Middle frontal gyrus (tissue), 1 donor: ENCODE results near the gene USP13.

ENCODE experiments used
- DNase-seq: peaks from one replicate; pipeline ENCODE4 v3.0.0-alpha.2; 2015; ENCODE audit warnings: low spot score; ENCODE audit errors: extremely low spot score

Gene USP13

GRCh38 chr3:179694731-179695130 lies 41.9 kb downstream of the USP13 start:
- DNase-seq = no peak

GRCh38 chr3:179695672-179696313 lies 43.0 kb downstream of the USP13 start:
- no peak for DNase-seq

- DNase-seq = no peak
These were observed 45.0 kb downstream of the USP13 start for GRCh38 chr3:179697736-179698332.

GRCh38 chr3:179700716-179701115 lies 47.9 kb downstream of the USP13 start:
- DNase-seq = no peak

GRCh38 chr3:179701176-179701827 lies 48.5 kb downstream of the USP13 start:
- no peak for DNase-seq

- DNase-seq = no peak
These were observed 49.6 kb downstream of the USP13 start for GRCh38 chr3:179702271-179702947.

GRCh38 chr3:179703816-179704215 lies 51.0 kb downstream of the USP13 start:
- no peak for DNase-seq

GRCh38 chr3:179706233-179706632 lies 53.4 kb downstream of the USP13 start:
- no peak for DNase-seq

- no peak for DNase-seq
These were observed 57.2 kb downstream of the USP13 start for GRCh38 chr3:179710079-179710478.

- DNase-seq = no peak
These were observed 60.8 kb downstream of the USP13 start for GRCh38 chr3:179713643-179714090.

GRCh38 chr3:179715582-179715981 lies 62.7 kb downstream of the USP13 start:
- DNase-seq = no peak

- DNase-seq = no peak
These were observed 63.4 kb downstream of the USP13 start for GRCh38 chr3:179716226-179716625.

- no peak for DNase-seq
These were observed 64.0 kb downstream of the USP13 start for GRCh38 chr3:179716811-179717210.

GRCh38 chr3:179717219-179717618 lies 64.4 kb downstream of the USP13 start:
- no peak for DNase-seq

GRCh38 chr3:179719048-179719734 lies 66.4 kb downstream of the USP13 start:
- DNase-seq = no peak

- DNase-seq = no peak
These were observed 67.4 kb downstream of the USP13 start for GRCh38 chr3:179720196-179720595.

GRCh38 chr3:179723617-179724016 lies 70.8 kb downstream of the USP13 start:
- DNase-seq = no peak

GRCh38 chr3:179726075-179726699 lies 73.3 kb downstream of the USP13 start:
- DNase-seq = no peak

GRCh38 chr3:179729086-179729485 lies 76.2 kb downstream of the USP13 start:
- no peak for DNase-seq

- DNase-seq = no peak
These were observed 77.1 kb downstream of the USP13 start for GRCh38 chr3:179729981-179730380.

- no peak for DNase-seq
These were observed 77.7 kb downstream of the USP13 start for GRCh38 chr3:179730506-179730905.
